Smooth muscle cell of the brain vasculature (primary cell): ENCODE measurements around the gene PPID.
A peak's percentile ranks its signal among the peaks of the same experiment; 100 is the strongest.
"Not testable (repeated sequence)": the region's sequence is repeated elsewhere in the genome, so short reads cannot be mapped to it uniquely, and the experiment has no call there.

Source experiments
- DNase-seq: peaks from one replicate; pipeline ENCODE4 v3.0.0-alpha.2; 2012; ENCODE audit warnings: low read depth, low spot score

The PPID gene

GRCh38 chr4:158722917-158723793 lies at the start of gene PPID:
Gene PPID, minus strand, starts transcription at chr4:158723396. Its CDS starts 108 bp downstream, at chr4:158723288.
- peak; percentile 29 for DNase-seq

GRCh38 chr4:158771776-158772175 lies 48.6 kb upstream of the PPID start:
- DNase-seq, result no peak

GRCh38 chr4:158770671-158771070 lies 47.5 kb upstream of the PPID start:
- DNase-seq, result no peak

DNA sequence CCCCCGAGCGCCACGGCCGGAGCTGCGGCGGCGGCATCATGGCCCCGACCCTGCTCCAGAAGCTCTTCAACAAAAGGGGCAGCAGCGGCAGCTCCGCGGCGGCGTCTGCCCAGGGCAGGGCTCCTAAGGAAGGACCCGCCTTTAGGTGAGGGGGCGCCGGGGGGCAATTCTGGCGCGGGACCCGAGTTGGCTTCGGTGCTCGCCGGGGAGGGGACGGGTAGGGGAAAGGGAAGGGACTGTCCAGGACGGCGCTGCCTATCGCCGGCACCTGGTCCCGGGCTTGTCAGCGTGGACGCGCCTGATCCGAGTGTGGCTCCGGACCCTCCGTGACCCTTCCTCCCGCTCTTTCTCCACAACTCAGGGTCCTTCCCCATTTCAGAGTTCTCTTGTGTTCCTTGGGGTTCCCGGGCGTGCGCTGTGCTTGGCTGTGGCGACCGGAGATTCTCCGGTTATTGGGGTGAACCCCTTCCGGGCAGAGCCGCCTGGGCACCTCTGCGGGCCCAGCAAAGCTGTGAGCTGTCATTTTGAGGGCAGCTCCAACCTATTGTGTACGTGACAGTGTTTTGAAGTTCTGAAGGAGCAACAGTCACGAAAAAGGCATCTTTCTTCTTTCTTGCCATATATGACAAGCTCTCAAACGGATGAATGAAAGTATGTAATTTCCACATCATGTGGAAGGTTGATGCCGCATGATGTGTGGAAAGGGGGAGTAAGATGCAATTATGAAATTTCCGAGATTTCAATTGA lies 46.2 kb upstream of the PPID start:
- no peak for DNase-seq

DNA sequence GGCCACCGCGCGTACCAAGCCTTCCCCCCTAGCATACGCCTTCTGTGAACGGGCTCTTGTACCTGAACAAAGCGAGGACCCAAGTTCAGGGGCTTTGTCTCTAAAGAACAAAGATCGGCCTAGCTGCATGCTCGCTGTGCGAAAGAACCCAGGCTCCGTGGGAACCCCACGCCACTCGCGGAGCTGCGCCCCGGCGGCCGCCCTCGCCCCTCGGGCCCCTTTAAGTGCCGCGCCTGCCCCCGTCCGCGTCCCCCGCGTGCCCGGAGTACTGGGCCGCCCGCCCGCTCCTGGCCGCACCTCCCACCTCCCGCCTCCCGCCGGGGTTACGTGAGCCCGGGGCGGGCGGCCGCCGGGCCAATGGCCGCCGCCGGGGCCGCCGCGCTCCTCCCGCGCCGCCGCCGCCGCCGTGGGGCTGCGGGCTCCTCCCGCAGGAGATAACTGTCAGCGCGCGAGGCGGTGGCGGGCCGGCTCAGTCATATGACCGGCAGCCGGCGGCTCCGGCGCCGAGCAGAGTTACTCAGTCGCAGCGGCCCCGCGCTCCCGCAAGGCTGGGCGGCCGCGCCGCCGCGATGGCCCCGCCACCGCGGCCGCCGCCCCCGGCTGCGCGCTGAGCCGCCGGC lies 45.5 kb upstream of the PPID start, which contains the start of gene FNIP2:
TSS of gene FNIP2 (plus strand) at position 472 of the 620 bp plus-strand sequence. CDS start 187 bp downstream, outside the sequence.
- DNase-seq, result no peak

GRCh38 chr4:158767451-158767850 lies 44.3 kb upstream of the PPID start:
- DNase-seq, result no peak

DNA sequence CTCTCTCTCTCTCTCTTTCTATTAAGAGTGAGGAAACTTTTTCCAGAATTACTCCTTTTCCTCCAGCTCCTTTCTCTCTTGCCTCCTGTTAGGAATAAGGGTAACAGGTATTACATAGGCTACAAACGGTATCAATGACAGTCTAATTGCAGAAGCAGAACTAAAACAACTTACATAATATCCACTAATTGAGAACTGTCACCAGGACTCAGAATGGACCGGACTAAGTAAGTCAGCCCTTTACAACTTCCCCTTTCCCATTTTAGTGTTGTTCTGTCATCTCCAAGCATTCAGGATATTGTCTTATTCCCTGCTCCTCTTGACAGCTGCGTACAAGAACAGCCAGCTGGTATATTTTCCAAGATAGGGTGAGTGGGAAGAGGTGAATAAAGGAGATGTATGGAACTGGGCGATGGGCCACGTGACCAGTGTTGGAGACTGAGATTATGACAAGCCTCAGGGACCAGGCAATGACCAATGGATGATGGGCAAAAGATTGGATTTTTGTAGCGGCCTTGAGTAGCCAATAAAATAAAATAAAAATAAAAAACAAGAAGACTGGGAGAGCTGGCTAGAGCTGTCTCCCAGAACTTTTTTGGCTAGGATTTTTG lies 43.3 kb upstream of the PPID start:
- DNase-seq, result no peak

DNA sequence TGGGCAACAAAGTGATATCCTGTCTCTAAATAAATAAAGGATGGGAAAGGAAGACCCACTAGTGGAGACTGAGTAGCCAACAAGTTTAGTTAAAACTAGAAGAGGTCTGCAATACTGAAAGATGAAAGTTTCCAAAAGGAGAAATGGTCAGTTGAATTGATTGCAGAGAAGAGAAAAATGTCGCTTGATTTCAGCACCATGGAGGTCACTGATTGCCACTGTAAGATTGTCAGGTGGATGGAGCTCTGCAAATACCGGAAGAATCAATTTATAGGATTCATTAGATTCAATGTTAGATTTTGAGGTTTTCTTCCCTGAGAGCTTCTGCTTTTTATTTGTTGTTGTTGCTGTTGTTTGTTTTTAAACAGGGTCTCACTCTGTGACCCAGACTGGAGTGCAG lies 40.3 kb upstream of the PPID start:
- no peak for DNase-seq

GRCh38 chr4:158762553-158762952 lies 39.4 kb upstream of the PPID start:
- no peak for DNase-seq

DNA sequence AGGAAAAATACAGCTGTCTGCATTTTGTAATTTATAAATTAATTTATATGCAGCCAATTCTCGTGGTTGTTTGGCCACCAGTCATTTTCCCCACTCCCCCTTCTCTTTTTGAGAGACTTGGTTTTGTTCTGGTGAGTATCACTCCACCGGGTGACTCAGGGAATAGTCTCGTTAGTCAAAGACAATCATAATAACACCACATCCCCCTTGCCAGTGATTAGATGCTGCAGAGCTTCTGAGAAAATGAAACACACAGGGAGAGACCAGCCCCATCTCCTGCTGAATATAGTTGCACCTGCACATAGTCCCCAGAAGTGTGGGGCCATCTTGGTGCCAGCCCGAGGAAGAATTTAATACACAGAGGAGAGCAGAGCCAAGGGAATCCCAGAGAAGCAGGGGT lies 37.7 kb upstream of the PPID start:
- DNase-seq, result no peak

GRCh38 chr4:158759539-158759938 lies 36.3 kb upstream of the PPID start:
- not testable (repeated sequence) for DNase-seq

GRCh38 chr4:158758703-158759102 lies 35.5 kb upstream of the PPID start:
- no peak for DNase-seq

GRCh38 chr4:158758142-158758541 lies 34.9 kb upstream of the PPID start:
- no peak for DNase-seq

DNA sequence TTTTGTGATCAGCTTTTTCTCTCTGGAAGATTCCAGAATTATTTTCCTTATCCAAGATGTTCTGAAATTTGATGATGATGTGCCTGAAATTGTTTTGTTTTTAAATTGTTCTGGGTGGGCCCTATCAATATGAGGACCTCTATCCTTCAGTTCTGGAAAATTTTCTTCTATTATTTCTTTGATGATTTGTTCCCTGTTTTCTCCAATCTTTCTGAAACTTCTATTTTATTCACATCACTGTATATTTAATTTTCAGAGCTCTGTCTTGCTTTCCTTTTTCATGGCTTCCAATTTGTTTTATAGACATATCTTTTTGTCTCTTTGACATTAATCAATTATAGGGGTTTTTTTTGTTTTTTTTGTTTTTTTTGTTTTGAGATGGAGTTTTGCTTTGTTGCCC lies 33.4 kb upstream of the PPID start:
- DNase-seq, result no peak

DNA sequence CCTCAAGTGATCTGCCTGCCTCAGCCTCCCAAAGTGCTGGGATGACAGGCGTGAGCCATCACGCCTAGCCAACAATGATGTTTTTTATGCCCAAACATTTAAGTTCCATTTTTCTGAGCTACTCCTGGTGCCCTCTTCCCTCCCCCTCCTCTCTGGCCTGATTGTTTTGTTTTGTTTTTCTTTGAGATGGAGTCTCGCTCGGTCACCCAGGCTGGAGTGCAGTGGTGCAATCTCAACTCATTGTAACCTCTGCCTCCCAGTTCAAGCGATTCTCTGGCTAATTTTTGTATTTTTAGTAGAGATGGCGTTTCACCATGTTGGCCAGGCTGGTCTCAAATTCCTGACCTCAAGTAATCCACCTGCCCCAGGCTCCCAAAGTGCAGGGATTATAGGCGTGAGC lies 32.6 kb upstream of the PPID start:
- not testable (repeated sequence) for DNase-seq

GRCh38 chr4:158754385-158755180 lies 31.4 kb upstream of the PPID start:
- no peak for DNase-seq

GRCh38 chr4:158750379-158750778 lies 27.2 kb upstream of the PPID start:
- DNase-seq, result no peak

DNA sequence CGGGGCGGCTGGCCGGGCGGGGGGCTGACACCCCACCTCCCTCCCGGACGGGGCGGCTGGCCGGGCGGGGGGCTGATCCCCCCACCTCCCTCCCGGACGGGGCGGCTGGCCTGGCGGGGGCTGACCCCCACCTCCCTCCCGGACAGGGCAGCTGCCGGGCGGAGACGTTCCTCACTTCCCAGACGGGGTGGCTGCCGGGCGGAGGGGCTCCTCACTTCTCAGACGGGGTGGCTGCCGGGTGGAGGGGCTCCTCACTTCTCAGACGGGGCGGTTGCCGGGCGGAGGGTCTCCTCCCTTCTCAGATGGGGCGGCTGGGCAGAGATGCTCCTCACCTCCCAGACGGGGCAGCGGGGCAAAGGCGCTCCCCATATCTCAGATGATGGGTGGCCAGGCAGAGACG lies 23.3 kb upstream of the PPID start:
- DNase-seq, result not testable (repeated sequence)

- no peak for DNase-seq
These were observed 18.3 kb upstream of the PPID start for GRCh38 chr4:158741326-158742021.

DNA sequence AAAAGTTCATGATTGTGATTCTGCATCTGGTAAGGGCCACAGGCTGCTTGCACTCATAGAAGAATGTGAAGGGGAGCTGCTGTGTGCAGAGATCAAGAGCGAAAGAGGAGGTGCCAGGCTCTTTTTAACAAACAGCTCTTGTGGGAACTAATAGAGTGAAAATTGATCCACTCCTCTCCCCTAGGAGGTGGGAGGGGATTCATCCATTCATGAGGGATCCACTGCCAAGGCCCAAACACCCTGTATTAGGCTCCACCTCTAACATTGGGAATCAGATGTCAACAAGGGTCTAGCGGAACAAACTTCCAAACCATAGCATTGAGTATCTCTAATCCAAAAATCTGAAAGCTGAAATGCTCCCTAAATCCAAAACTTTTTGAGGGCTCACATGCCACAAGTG lies 16.4 kb upstream of the PPID start:
- no peak for DNase-seq
